Measurements from ENCODE around the gene THAP12. TPM values are rescaled to one million over a fixed set of nuclear protein-coding genes. Genes with fewer than 3 reads are reported as not detected.

The THAP12 gene
- total RNA-seq, 1 experiment from 2014 or later: 53.4 TPM

DNA sequence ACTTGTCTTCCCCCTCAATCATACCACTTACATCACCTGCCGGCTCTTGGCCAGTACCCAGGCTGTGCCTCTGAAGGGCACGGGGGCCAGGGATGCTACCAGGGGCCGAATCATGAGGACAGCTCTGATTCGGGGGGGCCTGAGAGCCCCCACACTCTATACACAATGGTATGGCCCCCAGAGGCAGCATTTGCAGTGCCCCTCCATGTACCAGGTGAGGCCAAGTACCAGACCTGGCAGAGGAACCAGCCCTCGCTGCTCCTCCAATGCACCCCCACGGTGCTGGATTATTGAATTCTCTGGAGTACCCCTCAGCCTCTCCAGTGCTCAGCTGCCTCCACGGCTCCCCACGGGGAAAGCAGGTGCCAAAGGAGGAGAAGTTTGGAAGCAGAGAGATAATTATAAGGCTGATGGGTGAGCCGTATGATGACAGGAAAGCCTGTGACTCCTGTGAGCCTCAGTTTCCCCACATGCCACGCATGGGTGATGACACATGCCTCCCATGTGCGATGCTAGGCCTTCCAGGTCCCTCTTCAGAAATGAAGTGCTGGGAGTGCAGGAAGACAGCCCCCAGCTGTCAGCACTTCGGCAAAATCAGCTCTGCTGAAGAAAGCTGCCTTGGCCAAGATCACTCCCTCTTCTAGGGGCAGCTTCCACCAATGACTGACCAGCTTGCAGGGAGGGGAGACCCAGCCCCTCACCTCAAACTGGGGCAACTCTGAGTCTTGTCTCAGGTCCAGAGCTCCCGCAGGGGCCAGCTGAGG, 69.9 kb downstream of the THAP12 start:
- DNase-seq (ENCODE audit: extremely low read depth, low read depth): no peak

DNA sequence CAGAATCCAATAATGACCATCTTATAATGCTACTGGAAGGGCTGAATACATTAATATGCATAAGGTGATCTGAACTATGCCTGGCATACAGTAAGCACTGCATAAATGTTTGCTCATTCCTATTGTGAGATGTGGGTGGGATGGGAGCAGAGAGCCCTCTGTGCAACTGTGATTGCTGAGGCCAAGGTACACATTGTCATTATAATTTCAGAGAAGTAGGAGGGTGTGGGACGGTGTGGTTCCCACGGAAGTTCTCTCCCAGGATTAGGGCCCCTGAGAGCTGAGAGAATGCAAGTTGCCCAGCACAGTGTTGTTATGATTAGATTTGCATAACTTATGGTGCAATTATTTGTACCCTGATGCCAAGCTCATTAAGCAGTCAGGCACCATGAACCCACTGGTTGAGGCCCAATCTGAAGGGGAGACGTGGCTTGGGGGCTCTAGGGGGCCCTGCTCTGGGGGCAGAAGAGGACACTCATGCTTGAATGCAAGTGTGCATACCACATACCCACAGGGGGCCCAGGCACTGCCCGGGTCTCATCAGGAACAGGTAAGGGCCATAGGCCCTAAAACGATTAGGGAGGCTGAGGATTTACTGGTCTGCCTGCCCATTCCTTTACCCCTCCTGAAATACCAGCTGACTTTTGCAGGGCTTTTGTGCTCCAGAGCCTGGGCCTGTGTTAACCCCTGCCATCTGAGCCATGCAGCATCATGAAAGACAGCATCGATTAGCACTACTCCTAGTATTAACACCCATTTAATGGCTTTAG, 72.8 kb downstream of the THAP12 start:
- DNase-seq (ENCODE audit: extremely low read depth, low read depth): no peak

DNA sequence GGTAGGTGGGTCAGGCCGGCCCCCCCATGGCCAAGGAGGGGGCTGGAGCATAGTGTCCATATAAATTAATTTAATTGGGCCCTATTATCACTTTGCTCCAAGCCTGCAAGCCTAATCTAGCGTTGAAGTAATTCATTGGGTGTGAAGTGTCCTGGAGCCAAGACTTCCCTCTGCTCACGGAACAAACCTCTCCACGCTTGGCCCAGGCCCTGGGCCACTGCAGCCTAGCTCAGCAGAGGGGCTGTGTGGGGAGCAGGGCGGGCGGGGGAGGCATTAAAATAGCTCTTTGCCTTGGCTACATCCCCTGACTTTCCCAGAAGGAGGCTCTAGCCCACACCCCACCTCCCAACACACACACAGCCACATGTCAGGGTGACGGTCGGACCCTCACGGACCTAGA, 73.5 kb downstream of the THAP12 start:
- no peak for DNase-seq (ENCODE audit: extremely low read depth, low read depth)

DNA sequence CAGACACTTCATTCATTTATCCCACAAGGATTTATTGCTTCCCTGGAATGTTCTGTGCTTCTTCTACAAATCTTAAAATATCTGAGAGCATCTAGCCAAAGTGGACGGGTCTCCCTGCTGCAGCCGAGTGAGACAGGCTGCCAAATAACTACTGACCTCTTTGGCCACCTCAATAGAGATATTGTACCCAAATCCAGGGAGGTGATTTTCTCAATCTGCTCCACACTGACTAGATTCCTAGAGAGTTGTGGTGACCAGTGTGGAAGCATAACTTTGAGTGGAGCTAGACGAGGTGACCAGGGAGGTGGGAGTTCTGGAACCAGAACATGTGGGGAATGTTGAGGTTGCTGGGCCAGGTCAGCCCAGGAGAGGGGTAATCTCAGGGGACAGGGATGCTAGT, 77.5 kb downstream of the THAP12 start:
- no peak for DNase-seq (ENCODE audit: extremely low read depth, low read depth)

DNA sequence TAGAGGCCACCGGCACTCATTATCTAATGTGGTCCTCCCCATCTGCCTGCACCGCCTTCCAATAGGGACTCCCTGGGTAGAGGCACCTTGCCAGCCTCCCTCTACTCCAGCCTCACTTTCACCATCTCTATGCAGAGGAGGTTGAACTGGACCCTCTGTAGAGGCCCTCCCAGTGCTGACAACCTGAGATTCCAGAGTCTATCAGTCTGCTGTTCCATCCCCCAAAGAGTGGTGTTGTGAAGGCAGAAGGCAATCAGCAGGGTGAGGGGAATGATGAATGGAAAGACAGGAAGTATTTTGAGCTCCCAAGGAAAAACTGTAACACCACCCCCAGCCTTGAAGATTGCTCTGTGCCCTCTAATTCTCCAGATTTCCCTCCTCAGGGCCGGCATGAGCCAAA, 77.9 kb downstream of the THAP12 start:
- no peak for DNase-seq (ENCODE audit: extremely low read depth, low read depth)

Small RNA genes lying within 50 kb of the gene (small RNA-seq; reads per million reads assigned to genes)
- gene RF00019: 0 reads per million in 2 experiments

Other genes starting within 250 kb of the THAP12 start
- 0.97 TPM in 1 of 2 replicates, not detected in the other for gene WNT11, start 174.6 kb downstream of the THAP12 start, total RNA-seq (2014; rRNA removed; shearing (Covaris generic))
- gene GVQW3, start 191 bp upstream of the THAP12 start, total RNA-seq (2014; rRNA removed; shearing (Covaris generic)): 2.0 and 2.5 TPM in 2 replicates
- 7.7 and 9.0 TPM in 2 replicates for gene EMSY, start 63.9 kb upstream of the THAP12 start, total RNA-seq (2014; rRNA removed; shearing (Covaris generic))

Data from NCI-H460 (cell line).